ENCODE data around the gene FBXL12.
"Not testable (repeated sequence)": the region's sequence is repeated elsewhere in the genome, so short reads cannot be mapped to it uniquely, and the experiment has no call there.

FBXL12 gene

DNA sequence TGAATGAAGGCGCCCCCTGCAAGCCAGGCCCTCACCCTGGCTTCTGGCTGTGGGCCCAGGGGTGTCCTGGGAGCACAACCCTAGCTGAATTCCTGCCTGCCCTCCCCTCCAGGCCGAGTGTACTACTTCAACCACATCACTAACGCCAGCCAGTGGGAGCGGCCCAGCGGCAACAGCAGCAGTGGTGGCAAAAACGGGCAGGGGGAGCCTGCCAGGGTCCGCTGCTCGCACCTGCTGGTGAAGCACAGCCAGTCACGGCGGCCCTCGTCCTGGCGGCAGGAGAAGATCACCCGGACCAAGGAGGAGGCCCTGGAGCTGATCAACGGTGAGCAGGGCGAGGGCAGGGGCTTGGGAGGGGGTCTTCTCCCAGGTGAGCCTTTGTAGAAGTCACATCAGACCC, 19.4 kb upstream of the FBXL12 start:
- no peak for DNase-seq

DNA sequence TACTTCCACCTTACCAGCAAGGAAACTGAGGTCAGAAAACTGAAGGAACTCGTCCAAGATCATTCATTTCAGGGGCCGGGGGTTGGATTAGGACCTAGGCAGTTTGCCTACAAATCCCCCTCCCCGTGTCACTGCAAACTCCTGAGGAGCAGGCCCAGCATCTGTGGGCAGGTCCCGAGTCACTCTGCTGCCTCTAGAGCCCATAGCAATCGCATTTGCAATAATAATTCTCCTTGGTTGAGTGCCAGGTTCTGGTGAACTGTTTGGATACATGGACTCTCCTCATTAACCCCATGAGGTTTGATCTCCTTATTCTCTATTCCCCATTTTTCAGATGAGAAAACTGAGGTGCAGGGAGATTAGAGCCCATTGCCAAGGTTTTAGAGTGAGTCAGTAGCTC, 17.1 kb upstream of the FBXL12 start:
- DNase-seq, result no peak

GRCh38 chr19:9835507-9835949, 16.6 kb upstream of the FBXL12 start:
- no peak for DNase-seq

GRCh38 chr19:9834726-9835506, 16.0 kb upstream of the FBXL12 start, which contains the start of gene PIN1:
Gene PIN1 (plus strand): TSS chr19:9835318. CDS start chr19:9835345, 27 bp downstream.
- DNase-seq, result peak; percentile 99

DNA sequence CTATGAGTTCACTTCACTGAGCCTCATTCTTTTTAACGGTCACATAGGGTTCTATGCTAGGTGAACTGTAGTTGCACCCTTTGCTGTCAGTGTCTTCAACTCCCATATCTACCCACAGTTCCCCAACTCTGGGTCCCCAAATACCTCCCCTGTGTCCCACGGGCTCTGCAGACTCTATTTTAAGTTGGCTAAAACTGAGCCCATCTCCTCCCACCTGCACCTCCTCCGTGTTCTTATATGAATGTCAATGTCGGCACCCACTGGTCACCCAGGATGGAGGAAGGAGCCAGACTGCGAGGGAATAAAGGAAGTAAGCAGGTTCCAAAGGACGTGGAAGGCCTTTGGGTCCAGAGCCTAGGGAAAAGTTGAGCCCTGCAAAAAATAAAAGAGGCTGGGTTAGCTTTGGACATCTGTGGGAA, 15.4 kb upstream of the FBXL12 start:
- DNase-seq, result no peak

GRCh38 chr19:9828551-9829063, 9.7 kb upstream of the FBXL12 start:
- no peak for DNase-seq

DNA sequence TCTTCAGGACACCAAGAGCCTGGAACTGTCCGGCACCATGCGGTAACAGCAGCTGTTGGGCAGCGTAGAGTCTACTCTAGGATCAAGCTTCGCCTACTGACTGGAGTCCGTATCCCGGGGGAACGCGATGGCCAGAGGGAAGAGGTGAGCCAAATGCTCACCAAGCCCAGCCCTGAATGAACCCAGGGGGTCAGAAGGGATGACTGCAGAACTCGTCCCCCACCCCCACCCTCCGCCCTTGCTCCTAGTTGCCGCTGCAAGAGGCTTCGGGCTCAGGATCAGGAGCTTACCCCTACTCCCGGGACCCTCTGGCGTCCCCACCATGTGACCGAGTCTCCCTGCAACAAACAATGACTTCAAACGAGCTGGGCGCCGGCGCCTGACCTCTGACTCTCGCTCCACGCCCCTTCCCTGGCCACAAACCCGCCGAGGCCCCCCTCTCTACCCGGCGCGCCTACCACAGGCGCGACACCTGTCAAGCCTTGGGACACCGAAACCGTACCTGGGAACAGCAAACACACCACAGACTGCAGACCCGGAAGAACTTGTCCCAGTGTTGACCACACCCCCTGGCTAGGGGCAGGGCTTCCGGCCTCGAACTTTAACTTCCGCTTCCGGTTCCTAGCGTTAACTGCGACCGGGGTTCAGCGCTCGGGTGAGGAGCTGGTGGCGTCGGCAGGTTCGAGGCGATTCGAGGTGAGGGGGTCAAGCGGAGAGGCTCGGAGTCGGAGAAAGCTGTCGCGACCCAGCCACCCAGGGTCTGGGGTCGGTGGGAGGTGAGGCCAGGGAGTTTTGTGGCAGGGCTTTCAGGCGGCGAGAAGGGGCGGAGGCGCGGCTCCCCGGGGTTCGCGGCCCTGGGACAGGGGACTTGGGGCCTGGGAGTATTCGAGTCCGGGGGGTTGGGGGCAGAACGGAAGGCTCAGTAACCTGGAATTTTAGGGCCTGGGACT, 8.7 kb upstream of the FBXL12 start, which contains the start of gene UBL5:
TSS of gene UBL5 (plus strand) at position 630 of the 950 bp plus-strand sequence. CDS start 420 bp downstream, outside the sequence.
- peak; percentile 89 for DNase-seq

GRCh38 chr19:9823816-9824215, 4.9 kb upstream of the FBXL12 start:
- DNase-seq, result no peak

DNA sequence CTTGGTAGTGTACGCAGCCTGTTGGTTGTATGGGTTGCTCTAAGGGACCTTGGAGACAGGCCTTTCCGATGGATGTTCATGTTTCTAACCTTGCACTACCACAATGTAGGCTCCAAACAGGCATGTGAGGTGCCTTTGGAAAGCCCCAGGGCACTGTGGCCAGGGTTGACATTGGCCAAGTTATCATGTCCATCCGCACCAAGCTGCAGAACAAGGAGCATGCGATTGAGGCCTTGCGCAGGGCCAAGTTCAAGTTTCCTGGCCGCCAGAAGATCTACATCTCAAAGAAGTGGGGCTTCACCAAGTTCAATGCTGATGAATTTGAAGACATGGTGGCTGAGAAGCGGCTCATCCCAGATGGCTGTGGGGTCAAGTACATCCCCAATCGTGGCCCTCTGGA, 1.2 kb upstream of the FBXL12 start:
- not testable (repeated sequence) for DNase-seq

DNA sequence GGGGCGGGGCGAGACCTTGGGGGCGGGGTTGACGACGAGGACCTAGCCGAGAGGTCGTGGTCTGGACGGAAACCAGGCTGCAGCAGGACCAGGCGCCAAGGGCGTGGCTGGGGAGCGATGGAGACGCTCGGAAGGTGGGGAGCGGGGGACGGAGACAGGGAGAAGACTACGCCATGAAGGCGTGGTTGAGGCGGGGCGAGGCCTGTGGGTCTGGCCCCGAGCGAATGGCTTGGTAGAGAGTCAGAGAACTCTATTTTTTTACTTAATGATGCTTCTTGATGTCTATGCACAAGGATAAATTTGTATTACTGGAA, 674 bp upstream of the FBXL12 start:
- no peak for DNase-seq

DNA sequence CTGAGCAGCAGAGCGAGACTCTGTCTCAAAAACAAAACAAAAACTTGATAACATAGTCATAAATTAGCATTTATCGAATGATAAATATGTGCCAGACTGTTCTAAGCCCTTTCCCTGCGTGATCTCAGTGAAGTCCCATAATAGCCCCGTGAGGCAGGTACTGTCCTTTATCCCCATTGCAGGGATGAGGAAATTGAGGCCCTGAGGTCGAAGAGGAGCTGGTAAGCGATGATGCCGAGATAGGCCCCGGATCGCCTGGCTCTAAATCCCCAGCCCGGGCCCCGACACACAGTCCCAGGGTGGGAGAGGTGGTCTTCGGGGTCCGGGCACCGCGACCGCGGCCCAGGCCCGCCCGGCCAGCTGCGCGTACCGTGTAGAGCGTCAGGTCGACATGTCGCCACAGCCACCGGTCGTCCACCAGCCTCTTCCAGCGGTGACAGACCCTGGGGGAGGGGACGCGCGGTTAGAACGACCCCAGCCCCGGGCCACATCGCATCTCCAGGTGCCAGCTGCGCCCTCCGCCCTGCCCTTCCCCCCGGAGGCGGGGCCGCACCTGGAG, 625 bp downstream of the FBXL12 start:
- no peak for DNase-seq

GRCh38 chr19:9811139-9811538, 7.7 kb downstream of the FBXL12 start:
- DNase-seq, result no peak

DNA sequence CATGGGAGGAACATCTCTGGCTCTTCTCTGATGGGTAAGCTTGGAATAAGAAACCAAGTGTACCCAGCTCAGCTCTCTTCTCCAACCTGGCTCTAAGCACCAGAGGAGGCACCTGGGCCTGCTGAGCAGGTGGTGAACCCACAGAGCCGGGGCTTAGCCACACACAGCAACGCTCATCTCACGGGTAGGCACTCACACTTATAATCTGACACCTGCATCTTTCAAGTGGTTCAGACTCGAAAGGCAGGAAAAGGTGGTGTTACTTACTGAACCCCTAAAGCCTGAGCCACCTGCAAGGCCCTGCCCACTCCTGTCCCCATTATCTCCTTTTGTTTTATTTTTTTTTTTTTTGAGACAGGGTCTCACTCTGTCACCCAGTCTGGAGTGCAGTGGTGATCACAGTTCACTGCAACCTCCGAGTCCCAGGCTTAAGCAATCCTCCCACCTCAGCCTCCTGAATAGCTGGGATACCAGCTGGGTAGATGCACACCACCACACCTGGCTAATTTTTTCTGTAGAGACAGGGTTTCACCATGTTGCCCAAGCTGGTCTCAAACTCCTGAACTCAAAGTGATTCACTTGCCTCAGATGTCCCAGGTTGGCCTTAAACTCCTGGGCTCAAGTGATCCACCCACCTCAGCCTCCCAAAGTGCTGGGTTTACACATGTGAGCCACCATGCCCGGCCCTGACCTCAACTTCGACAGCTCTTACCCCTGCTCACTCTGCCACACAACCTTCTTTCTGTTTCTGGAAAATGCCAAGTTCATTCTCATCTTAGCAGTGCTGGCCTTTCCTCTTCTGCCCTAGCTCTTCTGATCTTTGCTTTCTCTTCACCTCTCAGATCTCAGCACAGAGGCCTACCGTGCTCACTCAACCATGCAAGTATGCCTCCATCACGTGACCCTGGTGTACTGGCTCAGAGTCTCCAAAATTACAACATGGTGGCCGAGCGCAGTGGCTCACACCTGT, 9.7 kb downstream of the FBXL12 start:
- DNase-seq, result peak; percentile 55

DNA sequence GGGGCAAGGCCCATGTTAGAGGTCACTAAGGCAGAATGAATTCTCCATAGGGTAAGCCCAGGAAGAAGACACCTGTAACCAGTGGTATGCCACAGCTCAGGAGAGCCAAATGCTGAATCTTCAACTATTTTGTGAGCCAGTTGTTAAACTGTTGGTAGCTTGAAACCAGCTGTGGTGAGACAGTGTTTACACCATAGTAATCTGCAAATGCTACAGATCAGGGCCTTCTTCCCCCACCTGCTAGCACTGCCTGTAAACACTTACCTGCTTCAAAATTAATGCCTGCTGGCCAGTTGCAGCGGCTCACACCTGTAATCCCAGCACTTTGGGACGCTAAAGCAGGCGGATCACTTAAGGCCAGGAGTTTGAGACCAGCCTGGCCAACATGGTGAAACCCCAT, 12.1 kb downstream of the FBXL12 start:
- DNase-seq, result no peak

GRCh38 chr19:9801976-9802375, 16.9 kb downstream of the FBXL12 start:
- DNase-seq, result no peak

GRCh38 chr19:9799162-9799561, 19.7 kb downstream of the FBXL12 start:
- DNase-seq, result no peak

GRCh38 chr19:9797871-9798270, 21.0 kb downstream of the FBXL12 start:
- no peak for DNase-seq

DNA sequence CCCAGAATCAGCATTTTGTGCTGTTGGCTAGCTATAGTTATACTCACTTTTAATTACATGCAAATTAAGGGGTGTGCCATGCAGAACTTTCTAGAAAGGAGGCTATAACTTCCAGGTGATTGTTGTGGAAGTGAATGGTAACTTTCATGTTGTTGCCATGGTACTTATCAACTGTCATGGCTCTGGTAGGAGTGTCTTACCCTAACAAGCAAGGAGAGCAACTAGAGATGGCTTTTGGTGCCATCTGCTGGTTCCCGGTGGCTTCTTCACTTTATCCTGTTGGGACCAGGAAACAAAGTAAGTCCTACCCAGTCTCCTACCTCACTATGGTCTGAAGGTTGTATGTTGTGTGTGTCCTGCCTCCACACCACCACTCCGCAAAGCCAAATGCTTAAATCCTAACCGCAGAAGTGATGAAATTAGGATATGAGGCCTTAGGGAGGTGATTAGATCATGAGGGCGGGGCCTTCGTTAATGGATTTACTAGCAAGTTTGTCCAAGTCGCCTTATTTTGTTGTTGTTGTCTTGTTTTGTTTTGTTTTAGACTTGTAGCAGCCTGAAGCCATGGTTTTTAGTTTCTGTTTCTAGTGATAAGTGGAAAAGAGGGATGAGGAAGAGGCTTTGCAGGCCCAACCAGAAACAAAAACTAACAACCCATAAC, 22.6 kb downstream of the FBXL12 start:
- DNase-seq, result peak; percentile 91

DNA sequence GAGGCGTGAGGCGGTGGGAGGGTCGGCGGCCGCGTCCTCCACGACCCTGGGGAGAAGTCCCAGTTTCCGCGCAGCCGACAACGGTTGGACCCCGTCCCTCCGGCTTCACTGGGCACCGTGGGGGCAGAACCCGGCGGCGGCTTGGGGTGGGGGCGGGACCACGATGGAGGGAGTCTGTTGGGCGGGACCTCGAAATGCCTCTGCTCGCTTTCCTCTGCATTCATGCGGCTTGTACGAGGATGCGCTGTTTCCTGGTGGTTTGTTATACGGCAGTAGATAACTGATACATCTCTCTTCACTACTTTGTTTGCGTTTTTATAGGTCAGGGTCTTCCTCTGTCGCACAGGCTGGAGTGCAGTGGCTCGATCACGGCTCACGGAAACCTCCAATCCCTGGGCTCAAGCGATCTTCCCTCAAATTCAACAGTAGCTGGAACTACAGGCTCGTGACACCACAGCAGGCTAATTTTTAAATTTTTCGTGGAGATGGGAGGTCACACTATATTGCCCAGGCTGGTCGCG, 25.7 kb downstream of the FBXL12 start:
- DNase-seq, result peak; percentile 74

- DNase-seq, result peak; percentile 95
Measured at GRCh38 chr19:9792206-9793070, 26.4 kb downstream of the FBXL12 start.

Measured in CD4-positive, alpha-beta T cell treated with Interleukin-15 for 1 hour (primary cell).